H1 (cell line): Measurements from ENCODE around the gene YIPF3. TPM values are rescaled to one million over a fixed set of nuclear protein-coding genes. Genes with fewer than 3 reads are reported as not detected.

ENCODE experiments used
- CTCF ChIA-PET: fragments of 300-600 bp; sonication (Branson Sonifier 250); formaldehyde crosslinking; loops from one replicate; lab custom pipeline; 2021; ENCODE audit not compliant: partially characterized antibody; lab: Charles Lee
- POLR2A ChIA-PET: fragments of 300-600 bp; sonication (Branson Sonifier 250); formaldehyde crosslinking; loops from one replicate; lab custom pipeline; 2021; ENCODE audit warnings: inconsistent platforms; ENCODE audit not compliant: partially characterized antibody; lab: Charles Lee
- DNase-seq, 2 experiments: peaks; one replicate each; pipeline versions ENCODE4 v3.0.0 to v3.0.0-alpha.2; 2010 to 2022; ENCODE audit warnings: low spot score in 2 of 2, low read depth in 1 of 2, mixed read lengths in 1 of 2
- FAIRE-seq: peaks from 2 replicates; lab custom pipeline; 2011; peaks lifted over from hg19 to GRCh38; lab: Jason Lieb, UNC
- H2AFZ ChIP-seq: 2 replicates; pipeline ENCODE4 v1.8.1; 2012; ENCODE audit warnings: low read length, inconsistent platforms
- H2AK5ac ChIP-seq: 2 replicates; pipeline ENCODE4 v1.6.1; 2013; ENCODE audit warnings: low read depth, low read length
- H2BK120ac ChIP-seq: replicated peaks from 2 replicates; pipeline ENCODE3; 2013; ENCODE audit warnings: low read depth, low read length, inconsistent platforms
- H2BK12ac ChIP-seq: 2 replicates; pipeline ENCODE4 v1.6.1; 2013; ENCODE audit warnings: low read depth, low read length
- H2BK15ac ChIP-seq: 2 replicates; pipeline ENCODE4 v1.6.1; 2013; ENCODE audit warnings: low read length
- H2BK20ac ChIP-seq: 2 replicates; pipeline ENCODE4 v1.6.1; 2013; ENCODE audit warnings: low read length
- H2BK5ac ChIP-seq: 2 replicates; pipeline ENCODE4 v1.6.1; 2013; ENCODE audit warnings: low read depth, low read length
- H3K14ac ChIP-seq: 2 replicates; pipeline ENCODE4 v1.6.1; 2013; ENCODE audit warnings: inconsistent platforms; ENCODE audit not compliant: insufficient read length
- H3K18ac ChIP-seq: 2 replicates; pipeline ENCODE4 v1.6.1; 2013; ENCODE audit warnings: low read length; ENCODE audit errors: extremely low read depth
- H3K23ac ChIP-seq: 2 replicates; pipeline ENCODE4 v1.6.1; 2013; ENCODE audit warnings: inconsistent platforms; ENCODE audit not compliant: insufficient read length
- H3K23me2 ChIP-seq: 2 replicates; pipeline ENCODE4 v1.6.1; 2013; ENCODE audit warnings: low read depth, low read length
- H3K27ac ChIP-seq: 2 replicates; pipeline ENCODE4 v1.6.1; 2011; ENCODE audit warnings: low read depth, low read length, inconsistent platforms
- H3K27me3 ChIP-seq, 4 experiments: replicated peaks in 1 of 4; 1 replicate in 1 of 4; 2 replicates in 3 of 4; pipeline versions ENCODE4 v1.6.1 to v1.8.1; 2011 to 2013; ENCODE audit warnings: low read length in 3 of 4, mild to moderate bottlenecking in 3 of 4, inconsistent platforms in 2 of 4, mixed read lengths in 2 of 4, moderate library complexity in 1 of 4; ENCODE audit not compliant: control insufficient read depth in 3 of 4, insufficient read depth in 3 of 4; ENCODE audit errors: extremely low read depth in 1 of 4
- H3K36me3 ChIP-seq, 4 experiments: 2 replicates each; pipeline versions ENCODE4 v1.6.1 to v1.8.1; 2011 to 2013; ENCODE audit warnings: mild to moderate bottlenecking in 4 of 4, low read length in 3 of 4, moderate library complexity in 2 of 4, control low read depth in 1 of 4, inconsistent platforms in 1 of 4; ENCODE audit not compliant: insufficient read depth in 4 of 4, control insufficient read depth in 2 of 4
- H3K4ac ChIP-seq: replicated peaks from 2 replicates; pipeline ENCODE3; 2013; ENCODE audit warnings: low read length, low read depth, mixed read lengths, inconsistent platforms; ENCODE audit not compliant: insufficient read length
- H3K4me1 ChIP-seq, 4 experiments: replicated peaks in 1 of 4; 1 replicate in 1 of 4; 2 replicates in 3 of 4; pipeline versions ENCODE4 v1.6.1 to v1.8.1; 2011 to 2013; ENCODE audit warnings: low read length in 3 of 4, inconsistent platforms in 2 of 4, mixed read lengths in 1 of 4; ENCODE audit not compliant: insufficient read depth in 4 of 4, control insufficient read depth in 3 of 4
- H3K4me2 ChIP-seq, 2 experiments: 2 replicates each; pipeline versions ENCODE4 v1.6.1 to v1.8.1; 2011 to 2013; ENCODE audit warnings: low read depth in 2 of 2, low read length in 2 of 2, control low read depth in 1 of 2, inconsistent platforms in 1 of 2, mild to moderate bottlenecking in 1 of 2; ENCODE audit not compliant: insufficient read depth in 1 of 2
- H3K4me3 ChIP-seq, 4 experiments: fragments of 200-600, 300-600 bp in 1 of 4; sonication (generic), shearing (Covaris generic), sonication (Bioruptor Twin) in 1 of 4; 2 replicates each; pipeline versions ENCODE4 v1.5.1 to v1.8.1; 2011 to 2016; ENCODE audit warnings: low read length in 4 of 4, low read depth in 3 of 4, control low read depth in 2 of 4, inconsistent platforms in 2 of 4, mild to moderate bottlenecking in 2 of 4, mixed read lengths in 1 of 4, moderate library complexity in 1 of 4; ENCODE audit not compliant: insufficient read depth in 2 of 4; ENCODE audit errors: extremely low read depth in 1 of 4
- H3K56ac ChIP-seq: replicated peaks from 2 replicates; pipeline ENCODE3; 2013; ENCODE audit warnings: low read depth, mild to moderate bottlenecking, mixed read lengths, low read length, inconsistent platforms; ENCODE audit not compliant: insufficient read length
- H3K79me1 ChIP-seq: 2 replicates; pipeline ENCODE4 v1.6.1; 2013; ENCODE audit warnings: low read depth, low read length, control low read depth
- H3K79me2 ChIP-seq, 2 experiments: 2 replicates each; pipeline versions ENCODE4 v1.6.1 to v1.8.1; 2012 to 2013; ENCODE audit warnings: low read length in 2 of 2, mild to moderate bottlenecking in 2 of 2, inconsistent platforms in 1 of 2; ENCODE audit not compliant: insufficient read depth in 2 of 2, control insufficient read depth in 1 of 2
- H3K9ac ChIP-seq, 4 experiments: replicated peaks in 1 of 4; 1 replicate in 1 of 4; 2 replicates in 3 of 4; pipeline versions ENCODE4 v1.6.1 to v1.8.1; 2011 to 2013; ENCODE audit warnings: low read depth in 3 of 4, low read length in 3 of 4, control low read depth in 2 of 4, mild to moderate bottlenecking in 2 of 4, moderate library complexity in 2 of 4, inconsistent platforms in 1 of 4; ENCODE audit errors: extremely low read depth in 1 of 4
- H3K9me3 ChIP-seq, 2 experiments: 2 replicates each; pipeline versions ENCODE4 v1.6.1 to v1.8.1; 2012 to 2013; ENCODE audit warnings: mild to moderate bottlenecking in 2 of 2, moderate library complexity in 2 of 2, control low read depth in 1 of 2, inconsistent platforms in 1 of 2, low read depth in 1 of 2, low read length in 1 of 2, mixed read lengths in 1 of 2; ENCODE audit not compliant: insufficient read depth in 2 of 2
- H4K20me1 ChIP-seq, 2 experiments: replicated peaks in 1 of 2; 2 replicates each; pipeline versions ENCODE3 to v1.8.1; 2011 to 2013; ENCODE audit warnings: inconsistent platforms in 2 of 2, low read length in 2 of 2, mild to moderate bottlenecking in 1 of 2; ENCODE audit not compliant: insufficient read depth in 2 of 2, control insufficient read depth in 1 of 2
- H4K5ac ChIP-seq: 2 replicates; pipeline ENCODE4 v1.6.1; 2013; ENCODE audit warnings: low read length, low read depth, mixed read lengths, inconsistent platforms; ENCODE audit not compliant: insufficient read length
- H4K8ac ChIP-seq: 2 replicates; pipeline ENCODE4 v1.8.0; 2013; ENCODE audit warnings: mild to moderate bottlenecking, moderate library complexity, low read length, inconsistent platforms; ENCODE audit not compliant: insufficient read depth; ENCODE audit errors: extremely low read depth
- H4K91ac ChIP-seq: replicated peaks from 2 replicates; pipeline ENCODE3; 2013; ENCODE audit warnings: low read length, mixed read lengths, inconsistent platforms; ENCODE audit not compliant: insufficient read length
- ATF3 ChIP-seq: IDR thresholded peaks from 2 replicates; pipeline ENCODE4 v1.6.1; 2011; ENCODE audit warnings: low read depth, mild to moderate bottlenecking, low read length; ENCODE audit not compliant: insufficient read depth
- BACH1 ChIP-seq: IDR thresholded peaks from 2 replicates; pipeline ENCODE4 v1.6.1; 2012; ENCODE audit warnings: low read length, improper control_type of control experiment
- EZH2 ChIP-seq: fragments of 200-600 bp; sonication (generic); IDR thresholded peaks from 2 replicates; pipeline ENCODE4 v1.7.1; 2012; ENCODE audit warnings: low read depth, mild to moderate bottlenecking, moderate library complexity, low read length, inconsistent platforms; ENCODE audit not compliant: severe bottlenecking
- KDM5A ChIP-seq: fragments of 200-600 bp; IDR thresholded peaks from 2 replicates; pipeline ENCODE4 v1.7.1; 2012; ENCODE audit warnings: mild to moderate bottlenecking, low read length, inconsistent platforms, mixed read lengths
- MAFK ChIP-seq: IDR thresholded peaks from 2 replicates; pipeline ENCODE4 v1.6.1; 2012; ENCODE audit warnings: low read depth, mild to moderate bottlenecking, improper control_type of control experiment, low read length
- NRF1 ChIP-seq: IDR thresholded peaks from 2 replicates; pipeline ENCODE4 v1.6.1; 2011; ENCODE audit warnings: mild to moderate bottlenecking, low read depth, low read length, improper control_type of control experiment
- SIRT6 ChIP-seq: IDR thresholded peaks from one replicate; pipeline ENCODE4 v1.7.1; 2012; ENCODE audit warnings: low read length, inconsistent platforms
- SP1 ChIP-seq: IDR thresholded peaks from 2 replicates; pipeline ENCODE4 v1.6.1; 2011; ENCODE audit warnings: low read depth, low read length
- SRF ChIP-seq: IDR thresholded peaks from 2 replicates; pipeline ENCODE4 v1.6.1; 2011; ENCODE audit warnings: mild to moderate bottlenecking, low read depth, low read length, moderate library complexity
- TAF1 ChIP-seq: IDR thresholded peaks from 2 replicates; pipeline ENCODE4 v1.6.1; 2011; ENCODE audit warnings: mild to moderate bottlenecking, low read depth, low read length
- WGBS, 2 experiments: shearing (Covaris generic) in 1 of 2; methylation state at CpG; one replicate each; pipeline versions ENCODE4 v1.1.6 to v1.1.7; 2013 to 2015; ENCODE audit warnings: low lambda C conversion rate in 2 of 2, mixed read lengths in 2 of 2, inconsistent platforms in 1 of 2, low coverage in 1 of 2, missing lambda C conversion rate in 1 of 2; ENCODE audit not compliant: insufficient replicate concordance in 2 of 2, insufficient coverage in 1 of 2, insufficient read length in 1 of 2; ENCODE audit errors: extremely low coverage in 1 of 2, missing lambda C conversion rate in 1 of 2; 5-methylcytosine and 5-hydroxymethylcytosine counted together
- polyA plus RNA-seq, 7 experiments: library from polyadenylated mRNA; depleted of rRNA in 3 of 7; stranded (reverse) in 5 of 7; unstranded in 2 of 7; fragments of >200 nt in 5 of 7; fragments of 200-250 nt in 2 of 7; gene quantifications; 1 replicate in 5 of 7; 2 replicates in 1 of 7; 4 replicates in 1 of 7; pipeline versions ENCODE4 v1.2.1 to v1.2.3, GENCODE V29; 2011 to 2013; ENCODE audit warnings: missing spikeins in 2 of 7, mixed read lengths in 2 of 7
- total RNA-seq: library from RNA; stranded (reverse); fragmentation: NEBNext Ultra II Directional; extraction: Animal tissue kit (Norgen Biotek cat#: 25700); gene quantifications from 2 replicates; pipeline ENCODE4 v1.2.1, GENCODE V29; 2021
- TF ChIP-seq, protein P1 (sequence below): IDR thresholded peaks from 2 replicates; pipeline ENCODE4 v1.6.1; 2012; ENCODE audit warnings: inconsistent platforms
- TF ChIP-seq, protein P2 (sequence below): IDR thresholded peaks from 2 replicates; pipeline ENCODE4 v1.6.1; 2012; ENCODE audit warnings: low read length, inconsistent platforms

The YIPF3 gene
- total and polyA plus RNA-seq, 2 of the 8 experiments (the other 6 are each of a cell fraction or from before 2014, with no cell fraction given): 77.2 to 225 TPM

- ChIA-PET CTCF (no interaction called here), POLR2A (interaction anchor here (1.6 to 1.9 kb wide), 2 partner anchors 13 to 19 kb away, joined by 3 to 11 read pairs; no protein-coding TSS in a partner anchor)
- no peaks in the 10 kb centered on the region; a peak in 1 of 7 replicates for H3K27me3 ChIP-seq
- H3K4me2 ChIP-seq: no peak overlapping the region
- H3K4me1 ChIP-seq: no peaks in the 10 kb centered on the region
- H4K20me1 ChIP-seq: peaks cover 2 to 3% of the 10 kb centered on the region in 2 experiments
- H3K23me2 ChIP-seq: no peaks in the 10 kb centered on the region
- no peak overlapping the region for H4K5ac ChIP-seq
- no peak overlapping the region for H3K4me3 ChIP-seq
- H3K56ac ChIP-seq: no peak overlapping the region
- H4K91ac ChIP-seq: no peak overlapping the region
- no peak overlapping the region for H3K9ac ChIP-seq
- peaks cover 30 to 90% (median 70%) of the 10 kb centered on the region in 4 experiments for H3K36me3 ChIP-seq
- no peak overlapping the region for H2BK20ac ChIP-seq
- no peak overlapping the region for H3K27ac ChIP-seq
- no peak overlapping the region for H4K8ac ChIP-seq
- no peak overlapping the region for H2BK5ac ChIP-seq
- no peaks in the 10 kb centered on the region for H3K9me3 ChIP-seq
- H2BK15ac ChIP-seq: no peak overlapping the region
- FAIRE-seq: no peak
- no peak overlapping the region for H3K14ac ChIP-seq
- 92% methylated on average over 4 of the region's 4 CpGs; no CpG with 5 or more reads in 1 of the 2 experiments for WGBS, 2 experiments
- H3K4ac ChIP-seq: no peak overlapping the region
- H2AFZ ChIP-seq: no peak overlapping the region
- H3K79me2 ChIP-seq: no peaks in the 10 kb centered on the region
- no peaks in the 10 kb centered on the region for H3K79me1 ChIP-seq
- H2BK12ac ChIP-seq: no peak overlapping the region
- H3K18ac ChIP-seq: no peak overlapping the region
- H2BK120ac ChIP-seq: no peak overlapping the region
- no peak for DNase-seq
- H2AK5ac ChIP-seq: no peak overlapping the region
- no peak overlapping the region for H3K23ac ChIP-seq
- no peak for TF ChIP-seq SP1
- TF ChIP-seq, protein P1, sequence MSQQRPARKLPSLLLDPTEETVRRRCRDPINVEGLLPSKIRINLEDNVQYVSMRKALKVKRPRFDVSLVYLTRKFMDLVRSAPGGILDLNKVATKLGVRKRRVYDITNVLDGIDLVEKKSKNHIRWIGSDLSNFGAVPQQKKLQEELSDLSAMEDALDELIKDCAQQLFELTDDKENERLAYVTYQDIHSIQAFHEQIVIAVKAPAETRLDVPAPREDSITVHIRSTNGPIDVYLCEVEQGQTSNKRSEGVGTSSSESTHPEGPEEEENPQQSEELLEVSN: no peak
- no peak for TF ChIP-seq SIRT6
- TF ChIP-seq SRF: no peak
- TF ChIP-seq, protein P2, sequence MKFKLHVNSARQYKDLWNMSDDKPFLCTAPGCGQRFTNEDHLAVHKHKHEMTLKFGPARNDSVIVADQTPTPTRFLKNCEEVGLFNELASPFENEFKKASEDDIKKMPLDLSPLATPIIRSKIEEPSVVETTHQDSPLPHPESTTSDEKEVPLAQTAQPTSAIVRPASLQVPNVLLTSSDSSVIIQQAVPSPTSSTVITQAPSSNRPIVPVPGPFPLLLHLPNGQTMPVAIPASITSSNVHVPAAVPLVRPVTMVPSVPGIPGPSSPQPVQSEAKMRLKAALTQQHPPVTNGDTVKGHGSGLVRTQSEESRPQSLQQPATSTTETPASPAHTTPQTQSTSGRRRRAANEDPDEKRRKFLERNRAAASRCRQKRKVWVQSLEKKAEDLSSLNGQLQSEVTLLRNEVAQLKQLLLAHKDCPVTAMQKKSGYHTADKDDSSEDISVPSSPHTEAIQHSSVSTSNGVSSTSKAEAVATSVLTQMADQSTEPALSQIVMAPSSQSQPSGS: no peak
- TF ChIP-seq NRF1: no peak
- TF ChIP-seq ATF3: no peak
- no peak for TF ChIP-seq EZH2
- no peak for TF ChIP-seq KDM5A
- TF ChIP-seq TAF1: no peak
- TF ChIP-seq MAFK: no peak
- TF ChIP-seq BACH1: no peak
These were observed 27.7 kb upstream of the YIPF3 start for GRCh38 chr6:43544461-43544860.
